Adipose tissue (tissue), 3 donors: ENCODE data around the gene ACVR1. TPM values are rescaled to one million over a fixed set of nuclear protein-coding genes. Genes with fewer than 3 reads are reported as not detected.

Experiments
- H3K27ac ChIP-seq: one replicate; pipeline ENCODE4 v1.5.1; 2013; ENCODE audit warnings: low read depth, low read length
- WGBS, 3 donors: extraction: QIAGEN DNeasy Blood & Tissue Kit; methylation state at CpG; one replicate each; pipeline ENCODE4 v1.1.7; 2013; 5-methylcytosine and 5-hydroxymethylcytosine counted together
- polyA plus RNA-seq, 3 donors: library from polyadenylated mRNA; stranded (reverse); fragments of 200-250 nt; gene quantifications; one replicate each; pipeline ENCODE4 v1.2.3, GENCODE V29; 2013
- donor health status: healthy with polysubstance abuse.
- donor health status: Bipolar disorder and iron deficiency.
- donor health status: healthy.

The ACVR1 gene
- polyA plus RNA-seq, 3 donors, result 7.7 to 19.4 (median 11.6) TPM

DNA sequence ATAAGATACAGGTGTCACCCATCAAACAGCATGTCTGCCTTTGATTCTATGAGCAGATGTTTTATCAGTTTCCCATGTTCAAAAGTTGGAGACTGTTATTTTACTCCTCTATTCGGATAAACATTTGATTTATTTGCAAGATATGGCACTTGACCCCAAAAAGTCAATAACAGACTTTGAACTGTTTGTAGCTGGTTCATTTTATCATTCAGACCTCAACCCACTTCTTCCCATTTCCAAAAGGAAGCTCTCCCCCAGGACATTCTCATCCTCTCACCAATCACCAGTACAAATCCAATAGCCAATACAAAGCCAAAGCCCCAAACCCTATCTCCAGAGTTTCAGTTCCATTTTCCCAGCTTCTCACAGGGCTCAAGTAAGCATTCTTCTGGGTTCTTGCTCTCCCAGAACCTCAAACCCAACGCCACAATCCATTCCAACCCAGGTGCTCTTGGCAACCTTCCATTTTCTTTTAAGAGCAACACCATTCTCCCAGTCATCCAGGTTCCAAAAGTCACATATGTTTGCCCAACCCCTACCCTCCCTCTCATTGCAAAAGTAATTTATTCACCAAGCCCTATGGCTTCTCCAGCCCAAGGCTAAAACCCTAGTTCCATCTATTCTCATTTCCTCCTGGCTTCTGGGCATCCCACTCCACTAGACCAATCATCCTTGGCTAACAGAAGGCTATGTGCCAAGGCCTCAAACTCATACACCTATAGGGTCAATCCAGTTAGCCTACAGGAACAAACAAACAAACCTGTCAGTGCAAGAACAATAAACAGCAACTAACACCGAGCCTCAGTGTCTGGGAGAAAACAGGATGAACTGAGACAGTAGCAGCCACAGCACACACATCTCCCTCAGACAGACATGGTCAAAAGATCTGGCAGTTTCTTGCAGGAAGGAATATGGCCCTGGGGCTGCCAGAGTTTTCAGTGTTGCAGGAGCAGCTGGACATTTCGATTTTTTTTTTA is 9.2 kb downstream of the ACVR1 start:
- 52 to 83% (median 74%) methylated on average over 4 of the region's 4 CpGs for WGBS, 3 donors
- H3K27ac ChIP-seq, result no peak overlapping the region

DNA sequence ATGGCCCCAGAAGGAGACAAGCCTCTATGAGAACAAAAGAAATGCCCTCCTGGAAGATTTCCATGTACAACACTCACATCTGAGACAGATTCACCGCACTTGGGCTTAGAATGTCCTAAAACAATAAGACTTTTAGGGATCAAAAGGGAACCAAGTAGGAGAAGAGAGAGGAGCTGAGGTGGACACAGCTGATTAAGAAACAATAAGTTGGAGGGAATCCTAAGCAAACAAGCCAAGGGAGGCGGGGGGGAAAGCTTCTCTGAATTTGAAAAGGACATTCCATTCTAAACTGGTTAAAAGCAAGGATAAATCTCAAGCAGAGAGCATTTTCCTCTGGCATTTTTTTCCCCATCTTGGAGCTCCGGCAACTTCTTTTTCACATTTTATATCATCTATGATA is 9.9 kb downstream of the ACVR1 start:
- H3K27ac ChIP-seq, result no peak overlapping the region
- WGBS, 3 donors, result 67 to 82% (median 69%) methylated on average over 3 of the region's 3 CpGs

DNA sequence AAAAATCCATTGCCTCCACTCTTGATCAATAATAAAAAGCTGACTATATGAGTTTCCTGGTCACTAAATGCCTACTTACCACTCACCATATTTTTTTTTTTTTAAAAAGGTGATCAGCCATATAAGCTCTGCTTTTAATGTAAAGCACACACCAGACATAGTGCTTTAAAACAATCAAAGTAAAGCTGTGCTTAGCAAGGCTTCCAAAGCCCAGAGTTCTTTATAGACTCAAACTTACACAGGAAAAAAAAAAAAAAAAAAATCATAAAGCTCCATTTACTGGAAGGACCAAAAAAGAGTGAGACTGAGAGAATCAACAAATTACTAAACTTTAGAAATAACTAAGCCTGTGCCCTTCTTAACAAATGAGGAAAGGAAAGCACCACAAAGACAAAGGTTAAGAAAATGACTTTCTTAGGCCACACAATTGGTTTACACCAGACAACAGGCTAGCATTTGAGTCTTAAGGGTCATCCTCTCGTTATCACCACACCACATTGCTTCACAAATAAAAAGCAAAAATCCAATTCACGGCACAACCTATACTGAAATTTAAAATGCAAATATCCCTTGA is 11.2 kb downstream of the ACVR1 start:
- H3K27ac ChIP-seq, result no peak overlapping the region
- 88 to 96% (median 94%) methylated on average over 2 of the region's 2 CpGs for WGBS, 3 donors

DNA sequence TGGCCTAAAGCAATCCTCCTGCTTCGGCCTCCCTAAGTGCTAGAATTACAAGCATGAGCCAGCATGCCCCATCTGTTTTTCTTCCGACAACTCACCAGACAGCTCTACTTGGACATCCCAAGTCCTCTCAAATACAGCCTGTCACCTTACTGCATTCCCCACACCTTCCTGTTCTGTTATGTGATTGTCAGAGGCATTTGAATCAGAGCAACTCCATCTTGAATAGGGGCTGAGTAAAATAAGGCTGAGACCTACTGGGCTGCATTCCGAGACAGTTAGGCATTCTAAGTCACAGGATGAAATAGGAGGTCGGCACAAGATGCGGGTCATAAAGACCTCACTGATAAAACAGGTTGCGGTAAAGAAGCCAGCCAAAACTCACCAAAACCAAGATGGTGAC is 17.3 kb downstream of the ACVR1 start:
- H3K27ac ChIP-seq, result no peak overlapping the region
- 80 to 82% (median 82%) methylated on average over 6 of the region's 6 CpGs for whole genome bisulfite sequencing, 3 donors

DNA sequence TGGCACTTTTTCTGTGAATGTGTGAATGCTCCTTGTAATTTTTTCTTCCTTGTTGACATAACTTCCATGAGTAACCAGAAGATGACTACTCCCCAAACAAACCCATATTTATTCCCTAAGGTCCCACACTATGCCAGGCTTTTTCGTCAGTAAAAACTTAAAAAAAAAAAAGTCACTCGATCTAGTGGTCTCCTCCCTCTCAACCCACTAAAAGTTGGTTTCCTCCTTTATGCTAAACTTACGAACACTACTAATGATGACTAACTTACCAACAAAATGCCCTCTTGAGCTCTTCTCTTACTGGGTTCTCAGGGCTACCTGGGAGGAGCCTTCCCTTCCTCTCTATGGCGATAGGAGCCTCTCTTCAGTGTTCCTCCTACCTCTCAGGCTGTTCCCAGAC is 18.2 kb downstream of the ACVR1 start:
- WGBS, 3 donors, result 83 to 91% (median 84%) methylated on average over 4 of the region's 4 CpGs
- H3K27ac ChIP-seq, result no peak overlapping the region

DNA sequence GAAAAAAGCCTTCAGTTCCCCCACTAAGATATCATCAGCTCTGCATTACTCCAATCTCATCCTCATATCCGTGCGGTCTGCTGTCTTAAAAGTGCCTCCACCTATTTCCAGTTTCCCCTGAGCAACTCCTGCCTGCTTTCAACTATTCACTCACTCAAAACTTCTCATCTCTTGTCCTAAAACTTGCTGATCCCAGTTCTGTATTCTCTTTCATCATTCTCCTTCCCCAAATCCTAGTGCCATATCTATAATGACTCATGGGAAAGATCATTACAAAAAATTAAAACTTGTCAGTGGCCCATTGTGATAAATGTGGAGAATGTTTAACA is 20.0 kb downstream of the ACVR1 start:
- no peak overlapping the region for H3K27ac ChIP-seq
- WGBS, 3 donors, result 91% methylated on average over 2 of the region's 2 CpGs

DNA sequence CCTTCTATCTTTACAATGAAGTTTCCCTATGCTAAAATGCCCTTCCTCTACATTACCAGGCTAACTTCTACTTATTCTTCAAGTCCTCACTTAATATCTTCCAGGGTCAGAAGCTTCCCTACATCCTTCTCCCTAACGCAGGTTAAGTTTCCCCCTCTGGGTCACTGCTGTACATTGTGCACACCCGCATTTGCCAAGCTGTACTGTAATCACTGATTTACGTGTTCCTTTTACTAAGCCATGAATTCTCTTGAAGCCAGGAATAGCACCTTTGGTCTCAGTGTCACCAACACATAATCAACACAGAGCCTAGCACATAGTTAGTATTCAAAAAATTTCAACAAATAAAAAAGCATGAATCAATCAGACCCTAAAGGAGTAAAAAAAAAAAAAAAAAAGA is 22.3 kb downstream of the ACVR1 start:
- no peak overlapping the region for H3K27ac ChIP-seq
- WGBS, 3 donors, result 94 to 98% (median 95%) methylated on average over 3 of the region's 3 CpGs

DNA sequence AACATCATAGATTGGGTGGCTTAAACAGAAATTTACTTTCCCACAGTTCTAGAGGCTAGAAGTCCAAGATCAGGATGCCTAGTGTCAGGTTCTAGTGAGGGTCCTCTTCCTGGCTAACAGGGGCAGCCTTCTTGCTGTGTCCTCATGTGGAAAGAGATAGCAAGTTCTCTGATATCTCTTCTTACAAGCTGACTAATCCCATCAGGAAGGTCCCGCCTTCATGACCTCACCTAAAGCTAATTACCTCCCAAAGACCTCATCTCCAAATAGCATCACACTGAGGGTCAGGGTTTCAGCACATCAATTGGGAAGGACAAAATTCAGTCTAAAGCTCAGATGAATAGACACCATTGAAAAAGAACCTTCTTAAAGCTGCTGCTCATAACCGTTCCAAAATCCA is 22.9 kb downstream of the ACVR1 start:
- 91 to 96% (median 96%) methylated on average over 2 of the region's 2 CpGs for WGBS, 3 donors
- H3K27ac ChIP-seq, result no peak overlapping the region

DNA sequence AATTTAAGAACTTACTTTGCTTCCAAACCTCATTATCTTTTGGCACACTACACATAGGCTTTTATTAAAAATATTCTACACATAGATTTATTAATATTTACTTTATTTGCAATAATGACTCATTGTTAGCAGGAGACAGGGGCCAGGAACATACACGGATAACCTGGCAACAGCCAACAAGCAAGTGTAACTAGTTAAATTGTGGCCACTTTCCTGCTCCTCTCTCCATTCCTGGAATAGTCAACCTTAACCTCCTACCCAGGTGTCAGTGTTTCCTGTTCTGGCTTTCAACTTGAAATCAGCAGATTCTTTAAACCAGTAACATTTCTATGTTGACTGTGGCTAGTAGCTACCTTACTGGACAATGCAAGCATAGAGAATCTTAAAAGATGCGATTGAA is 26.5 kb downstream of the ACVR1 start:
- 50 to 80% (median 76%) methylated on average over 2 of the region's 2 CpGs for WGBS, 3 donors
- H3K27ac ChIP-seq, result no peak overlapping the region

DNA sequence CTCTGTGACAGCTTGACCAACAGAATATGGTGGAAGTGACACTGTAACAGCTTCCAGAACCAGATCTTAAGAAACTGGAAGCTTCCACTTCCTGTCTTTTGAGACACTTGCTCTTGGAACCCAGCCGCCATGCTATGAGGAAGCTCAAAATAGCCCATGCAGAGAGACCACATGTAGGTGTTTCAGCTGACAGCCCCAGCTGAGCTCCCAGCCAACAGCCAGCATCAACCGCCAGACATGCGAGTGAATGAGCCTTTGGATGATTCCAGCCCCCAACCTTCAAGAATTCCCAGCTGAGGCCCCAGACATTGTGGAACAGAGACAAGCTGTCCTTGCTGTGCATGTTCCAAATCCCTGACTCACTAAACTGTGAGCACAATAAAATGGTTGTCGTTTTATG is 27.9 kb downstream of the ACVR1 start:
- H3K27ac ChIP-seq, result no peak overlapping the region
- 88 to 99% (median 93%) methylated on average over 4 of the region's 4 CpGs for WGBS, 3 donors

DNA sequence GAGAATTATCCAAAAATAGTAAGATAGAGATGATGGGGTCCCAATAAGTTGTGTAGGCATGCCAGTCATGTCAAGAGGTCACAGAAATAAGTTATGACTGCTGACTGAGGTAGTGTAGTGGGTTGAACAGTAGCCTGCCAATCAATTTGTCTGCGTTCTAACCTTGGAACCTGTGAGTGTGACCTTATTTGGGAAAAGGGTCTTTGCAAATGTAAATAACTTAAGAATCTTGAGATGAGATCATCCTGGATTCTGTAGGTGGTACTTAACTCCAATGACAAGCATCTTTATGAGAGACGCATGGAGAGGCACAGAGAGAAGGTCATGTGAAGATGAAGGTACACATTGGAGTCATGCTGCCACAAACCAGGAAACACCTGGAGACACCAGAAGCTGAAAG is 31.0 kb downstream of the ACVR1 start:
- H3K27ac ChIP-seq, result no peak overlapping the region
- WGBS, 3 donors, result 92 to 97% (median 95%) methylated on average over 2 of the region's 2 CpGs

DNA sequence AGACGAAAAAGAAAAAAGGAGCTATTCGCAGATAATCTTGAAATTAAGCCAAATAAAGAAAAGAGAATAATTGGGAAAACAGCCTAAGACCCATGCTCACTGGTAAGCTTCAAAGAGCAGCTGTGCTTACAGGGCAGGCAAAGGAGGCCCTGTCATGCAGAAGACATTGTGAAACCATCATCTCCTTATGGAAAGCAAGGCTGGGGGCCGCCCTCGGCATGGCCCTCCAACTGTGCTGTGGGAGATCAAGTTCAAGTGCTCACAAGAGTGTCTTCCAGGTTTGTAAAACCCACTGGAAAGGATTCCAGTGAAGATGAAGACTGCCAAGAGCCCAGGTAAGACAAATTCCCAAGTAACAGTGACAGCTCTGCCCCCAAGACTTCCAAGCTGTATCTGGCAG is 32.2 kb downstream of the ACVR1 start:
- H3K27ac ChIP-seq, result no peak overlapping the region
- WGBS, 3 donors, result 86 to 94% (median 89%) methylated on average over 4 of the region's 4 CpGs

DNA sequence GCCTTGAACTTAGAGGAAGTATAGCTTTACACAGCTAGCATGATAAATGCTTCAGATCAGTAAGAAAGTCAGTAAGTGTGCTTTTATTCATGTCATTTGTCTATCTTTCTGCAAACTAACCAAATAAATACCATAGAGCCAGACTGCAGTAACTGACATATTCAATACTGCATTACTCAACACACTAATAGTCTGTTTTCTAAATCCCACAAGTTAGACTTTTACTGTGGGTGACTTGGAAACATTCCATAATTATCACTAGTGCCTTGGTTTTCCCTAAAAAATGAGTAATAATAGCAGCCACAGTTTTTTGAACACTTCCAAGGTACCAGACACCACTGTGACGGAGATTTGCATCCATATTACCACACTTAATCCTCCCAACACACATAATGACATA is 33.0 kb downstream of the ACVR1 start:
- 94 to 100% (median 100%) methylated on average over 1 of the region's 1 CpG for WGBS, 3 donors
- no peak overlapping the region for H3K27ac ChIP-seq

DNA sequence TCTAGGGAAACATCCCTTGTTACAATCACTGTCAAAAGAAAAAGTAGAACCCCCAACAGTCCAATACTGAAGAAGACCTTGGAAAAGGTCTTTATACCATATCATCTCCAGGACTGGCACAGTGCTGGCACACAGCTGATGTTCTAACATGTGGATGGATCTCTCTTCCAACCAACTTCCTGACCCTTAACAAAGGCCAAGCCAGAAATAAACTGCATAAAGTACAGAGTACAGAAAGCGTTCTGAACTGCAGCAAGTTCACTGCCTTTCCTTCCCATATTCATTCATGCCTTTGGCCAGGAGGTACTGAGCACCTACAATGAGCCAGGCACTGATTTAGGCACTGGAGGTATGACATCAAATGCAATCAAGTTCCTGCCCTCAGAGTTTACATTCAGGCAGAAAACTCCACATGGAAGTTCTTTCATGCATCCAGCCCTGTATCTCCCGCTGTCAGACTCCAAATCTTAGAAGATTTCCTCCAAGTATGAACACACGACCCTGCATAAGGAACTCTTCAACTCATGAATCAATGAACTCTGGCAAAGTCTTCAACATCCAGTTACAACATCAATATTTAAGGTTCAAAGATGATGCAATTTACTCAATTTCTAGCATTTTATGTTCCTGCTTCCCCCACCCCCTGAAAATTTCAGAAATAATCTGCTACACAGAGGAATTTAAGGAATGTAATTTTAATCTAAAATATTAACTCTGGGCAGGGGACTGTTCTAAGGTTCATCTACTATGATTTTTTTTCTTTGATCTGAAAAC is 33.8 kb downstream of the ACVR1 start:
- H3K27ac ChIP-seq, result no peak overlapping the region
- WGBS, 3 donors, result 61 to 68% (median 65%) methylated on average over 3 of the region's 3 CpGs

DNA sequence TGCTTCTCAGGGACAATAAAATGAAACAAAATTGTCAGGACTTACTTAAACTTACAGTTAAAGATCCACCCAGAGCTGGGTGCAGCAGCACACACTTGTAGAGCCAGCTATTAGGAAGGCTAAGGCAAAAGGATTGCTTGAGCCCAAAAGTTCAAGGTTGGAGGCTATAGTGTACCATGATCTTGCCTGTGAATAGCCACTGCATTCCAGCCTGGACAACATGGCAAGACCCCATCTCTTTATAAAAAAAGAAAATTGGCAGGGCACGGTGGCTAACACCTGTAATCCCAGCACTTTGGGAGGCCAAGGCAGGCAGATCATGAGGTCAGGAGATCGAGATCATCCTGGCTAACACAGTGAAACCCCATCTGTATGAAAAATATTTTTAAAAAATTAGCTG is 34.6 kb downstream of the ACVR1 start:
- WGBS, 3 donors, result 89 to 97% (median 97%) methylated on average over 2 of the region's 2 CpGs
- H3K27ac ChIP-seq, result no peak overlapping the region

DNA sequence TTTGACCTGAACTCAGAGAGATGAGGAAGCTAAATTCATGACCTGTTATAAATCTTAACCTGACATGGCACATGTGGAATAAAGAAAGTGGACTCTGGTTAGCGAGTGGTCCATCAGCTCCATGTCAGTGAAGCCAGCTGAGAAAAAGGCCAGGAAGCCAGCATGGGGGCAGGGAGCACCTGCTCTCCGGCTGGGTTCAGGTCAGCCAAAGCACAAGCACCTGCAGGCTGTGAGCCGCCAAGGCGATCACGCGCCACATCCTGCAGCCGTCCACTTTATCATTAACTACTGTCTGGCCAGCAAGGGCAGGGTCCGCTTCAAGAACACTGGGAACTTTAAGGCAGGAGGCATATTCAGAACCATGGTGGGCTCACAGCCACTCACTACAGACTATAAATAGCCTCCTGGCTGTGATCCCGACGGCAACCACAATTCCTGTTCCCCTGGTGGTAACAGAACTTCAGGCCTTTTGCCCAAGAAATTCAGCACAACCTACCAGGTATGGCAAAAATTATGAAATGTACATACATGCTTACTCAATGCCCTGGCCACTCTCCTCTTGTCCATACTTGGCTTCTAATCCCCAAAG is 35.5 kb downstream of the ACVR1 start:
- 20 to 58% (median 49%) methylated on average over 10 of the region's 10 CpGs for WGBS, 3 donors

DNA sequence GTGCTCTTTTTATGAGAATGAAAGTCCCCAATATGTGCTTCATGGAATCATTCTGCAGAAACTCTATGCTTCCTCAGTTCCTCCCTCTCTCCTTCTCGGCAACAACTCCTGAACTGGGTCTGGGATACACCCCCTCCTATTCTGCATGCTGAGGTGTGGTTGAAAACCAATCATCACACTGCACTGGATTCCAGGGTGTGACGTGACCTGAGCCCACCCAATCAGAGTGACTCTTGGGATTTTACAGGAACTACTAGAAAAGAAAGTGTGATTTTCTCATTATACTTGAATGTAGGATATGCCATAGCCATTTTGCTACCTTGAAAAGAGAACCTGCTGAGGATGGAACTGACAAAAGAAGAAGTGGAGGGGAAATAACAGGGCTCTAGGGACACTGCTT is 36.3 kb downstream of the ACVR1 start:
- WGBS, 3 donors, result 86 to 89% (median 87%) methylated on average over 2 of the region's 2 CpGs

More for the DNA sequence above, 35.5 kb downstream of the ACVR1 start:
- no peak overlapping the region for H3K27ac ChIP-seq

DNA sequence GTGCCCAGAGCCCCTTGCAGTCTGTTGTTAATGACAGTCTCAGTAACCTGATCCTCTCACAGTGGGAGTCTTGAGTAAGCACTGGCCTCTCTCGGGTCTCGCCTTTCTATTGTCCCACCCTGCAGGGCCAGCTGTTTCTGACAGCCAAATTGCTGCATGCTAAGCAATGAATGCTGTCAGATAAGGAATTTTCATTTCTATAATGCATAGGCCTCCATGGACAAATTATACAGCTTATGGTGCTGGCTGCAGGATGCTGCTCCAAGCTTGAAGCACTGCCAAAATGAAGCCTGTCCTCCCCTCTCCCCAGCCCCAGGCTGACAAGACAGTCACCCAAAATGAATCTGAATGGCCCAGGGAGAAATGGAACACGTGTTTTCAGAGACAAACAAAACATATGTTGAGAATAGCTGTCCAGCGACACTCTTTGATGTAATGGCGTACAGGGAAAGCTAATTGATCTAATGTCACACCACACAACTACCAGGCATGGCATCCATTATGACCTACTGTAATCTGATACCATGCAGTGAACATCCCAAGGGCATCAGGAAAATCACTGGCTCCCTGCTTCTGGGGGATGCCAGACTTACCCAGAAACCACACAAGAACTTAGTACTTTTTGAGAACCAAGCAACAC is 36.8 kb downstream of the ACVR1 start:
- WGBS, 3 donors, result 53 to 65% (median 58%) methylated on average over 5 of the region's 5 CpGs
- H3K27ac ChIP-seq, result no peak overlapping the region

More for the DNA sequence above, 36.3 kb downstream of the ACVR1 start:
- H3K27ac ChIP-seq, result no peak overlapping the region
